Mesothelial cell of epicardium (in vitro differentiated cells): ENCODE data around the gene TBC1D23. TPM values are rescaled to one million over a fixed set of nuclear protein-coding genes. Genes with fewer than 3 reads are reported as not detected.
"Not testable (repeated sequence)": the region's sequence is repeated elsewhere in the genome, so short reads cannot be mapped to it uniquely, and the experiment has no call there.

ENCODE experiments used
- DNase-seq, 2 experiments: peaks; one replicate each; pipeline ENCODE4 v3.0.0; 2021; ENCODE audit warnings: low spot score in 2 of 2; ENCODE audit not compliant: unreplicated experiment in 2 of 2
- H3K27ac Mint-ChIP-seq: 2 replicates; pipeline ENCODE4 v1.8.0; 2021; ENCODE audit warnings: mixed read lengths
- H3K27me3 Mint-ChIP-seq: 2 replicates; pipeline ENCODE4 v1.8.0; 2021; ENCODE audit warnings: low read depth, mixed read lengths
- H3K36me3 Mint-ChIP-seq: 2 replicates; pipeline ENCODE4 v1.8.0; 2021; ENCODE audit warnings: mixed read lengths
- H3K4me1 Mint-ChIP-seq: 2 replicates; pipeline ENCODE4 v1.8.0; 2021; ENCODE audit warnings: mixed read lengths
- H3K4me3 Mint-ChIP-seq: 2 replicates; pipeline ENCODE4 v1.8.0; 2021; ENCODE audit warnings: mild to moderate bottlenecking, moderate library complexity, mixed read lengths
- H3K9me3 Mint-ChIP-seq: 2 replicates; pipeline ENCODE4 v1.8.0; 2021; ENCODE audit warnings: mixed read lengths
- total RNA-seq: library from RNA; stranded (reverse); gene quantifications from 3 replicates; pipeline ENCODE4 v1.2.1, GENCODE V29; 2021
- TF ChIP-seq, protein P1 (sequence below): fragments of 200-600 bp; sonication (generic); IDR thresholded peaks from one replicate; pipeline ENCODE4 v1.5.0; 2021; ENCODE audit warnings: antibody characterized with exemption; ENCODE audit not compliant: unreplicated experiment

Gene TBC1D23
- total RNA-seq, 1 donor from 2014 or later: 34.0 TPM

DNA sequence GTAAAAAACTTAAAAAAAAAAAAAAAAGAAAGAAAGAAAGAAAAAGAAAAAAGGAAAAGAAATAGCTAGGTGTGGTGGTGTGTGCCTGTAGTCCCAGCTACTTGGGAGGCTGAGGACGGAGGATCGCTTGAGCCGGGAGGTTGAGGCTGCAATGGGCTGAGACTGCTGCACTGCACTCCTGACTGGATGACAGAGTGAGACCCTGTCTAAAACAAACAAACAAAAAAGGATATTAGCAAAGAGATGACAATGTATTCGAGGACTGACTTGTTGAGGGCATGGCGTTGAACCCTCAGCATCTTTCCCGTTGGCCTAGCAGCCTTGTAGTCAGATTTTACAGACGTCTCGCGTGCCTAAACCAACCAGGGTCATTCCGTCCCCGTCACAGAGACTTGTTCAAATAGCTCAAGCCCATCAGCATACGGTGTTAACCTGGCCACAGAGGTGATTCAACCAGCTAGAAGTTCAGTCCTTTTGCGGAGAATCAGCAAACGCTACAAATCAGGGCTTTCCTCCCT is 73.2 kb downstream of the TBC1D23 start:
- Mint-ChIP-seq H3K4me3 (peak overlapping the region; percentile 78), H3K4me1 (peaks cover 27% of the 10 kb centered on the region), H3K27ac (peak overlapping the region; percentile 47), H3K36me3 (peaks cover 2% of the 10 kb centered on the region), H3K27me3 (no peaks in the 10 kb centered on the region), H3K9me3 (no peaks in the 10 kb centered on the region)
- no peak for DNase-seq
- TF ChIP-seq, protein P1, sequence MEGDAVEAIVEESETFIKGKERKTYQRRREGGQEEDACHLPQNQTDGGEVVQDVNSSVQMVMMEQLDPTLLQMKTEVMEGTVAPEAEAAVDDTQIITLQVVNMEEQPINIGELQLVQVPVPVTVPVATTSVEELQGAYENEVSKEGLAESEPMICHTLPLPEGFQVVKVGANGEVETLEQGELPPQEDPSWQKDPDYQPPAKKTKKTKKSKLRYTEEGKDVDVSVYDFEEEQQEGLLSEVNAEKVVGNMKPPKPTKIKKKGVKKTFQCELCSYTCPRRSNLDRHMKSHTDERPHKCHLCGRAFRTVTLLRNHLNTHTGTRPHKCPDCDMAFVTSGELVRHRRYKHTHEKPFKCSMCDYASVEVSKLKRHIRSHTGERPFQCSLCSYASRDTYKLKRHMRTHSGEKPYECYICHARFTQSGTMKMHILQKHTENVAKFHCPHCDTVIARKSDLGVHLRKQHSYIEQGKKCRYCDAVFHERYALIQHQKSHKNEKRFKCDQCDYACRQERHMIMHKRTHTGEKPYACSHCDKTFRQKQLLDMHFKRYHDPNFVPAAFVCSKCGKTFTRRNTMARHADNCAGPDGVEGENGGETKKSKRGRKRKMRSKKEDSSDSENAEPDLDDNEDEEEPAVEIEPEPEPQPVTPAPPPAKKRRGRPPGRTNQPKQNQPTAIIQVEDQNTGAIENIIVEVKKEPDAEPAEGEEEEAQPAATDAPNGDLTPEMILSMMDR: no peak

DNA sequence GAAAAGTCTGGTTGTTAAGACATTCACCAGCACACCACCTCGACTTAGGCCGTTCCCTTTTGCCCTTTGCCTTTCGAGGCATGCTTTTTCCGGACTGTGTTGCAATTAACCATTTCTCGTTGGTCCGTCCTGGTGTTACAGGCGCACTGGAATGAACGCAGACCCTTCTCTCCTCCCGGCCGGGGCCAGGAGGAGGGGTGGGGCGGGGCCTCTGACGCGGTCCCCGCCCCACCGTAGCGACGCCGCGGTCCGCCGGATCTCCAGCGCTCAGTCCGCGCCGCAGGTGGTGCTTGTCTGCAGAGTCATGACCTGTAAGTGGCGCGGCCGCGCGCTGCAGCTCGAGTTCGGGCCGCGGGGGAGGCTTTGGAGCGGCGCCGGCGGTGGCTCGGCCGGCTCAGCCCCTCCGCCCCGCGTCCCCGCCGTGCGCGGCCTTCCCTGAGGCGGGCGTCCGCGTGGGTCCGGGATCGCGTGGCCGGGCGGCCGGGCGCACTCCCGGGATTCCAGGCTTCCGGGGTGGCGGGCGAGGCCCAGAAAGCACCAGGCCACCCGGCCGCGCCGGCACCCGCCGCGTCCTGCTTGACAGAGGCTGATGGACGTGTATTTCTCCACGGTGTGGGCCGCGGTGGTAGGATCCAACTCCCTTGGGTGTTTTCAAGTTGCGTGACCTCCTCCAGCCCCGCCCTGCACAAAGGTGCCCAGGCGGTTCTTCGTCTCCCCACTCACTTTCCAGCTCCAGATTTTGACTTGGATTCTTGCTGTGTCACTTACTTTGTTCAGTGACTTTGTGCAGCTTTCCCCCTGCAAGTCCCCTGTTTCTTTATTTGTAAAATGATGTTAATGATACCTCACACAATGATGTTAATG is 73.9 kb downstream of the TBC1D23 start, which contains the start of gene NIT2:
NIT2 (plus strand) TSS at position 270 of the 864 bp plus-strand sequence; CDS start at position 305, 35 bp downstream.
- Mint-ChIP-seq H3K4me1 (peaks cover 28% of the 10 kb centered on the region), H3K27me3 (no peaks in the 10 kb centered on the region), H3K4me3 (peak within 1 kb of the TSS; percentile 87), H3K27ac (peak within 1 kb of the TSS; percentile 80), H3K9me3 (no peaks in the 10 kb centered on the region), H3K36me3 (peaks cover 4% of the 10 kb centered on the region)
- DNase-seq: peak; percentile 55 to 66
- TF ChIP-seq, protein P1: no peak

DNA sequence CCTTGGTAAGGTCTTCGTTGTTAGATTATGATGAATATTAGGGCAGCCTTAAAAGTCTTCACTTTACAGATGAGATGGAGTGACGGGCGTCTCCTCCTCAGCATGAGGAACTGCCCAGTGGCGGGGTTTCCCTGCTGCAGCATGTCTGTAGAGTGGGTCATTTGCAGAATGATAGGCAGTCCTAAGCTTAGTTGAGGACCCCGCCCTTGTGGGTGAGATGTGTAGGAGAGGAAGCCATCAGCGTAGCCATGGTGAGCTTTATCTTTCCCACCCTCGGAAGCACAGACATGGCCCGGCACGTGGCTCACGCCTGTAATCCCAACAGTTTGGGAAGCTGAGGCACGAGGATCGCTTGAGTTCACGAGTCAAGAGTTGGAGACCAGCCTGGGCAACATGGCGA is 74.6 kb downstream of the TBC1D23 start:
- H3K27me3 Mint-ChIP-seq: no peaks in the 10 kb centered on the region
- H3K27ac Mint-ChIP-seq: peak overlapping the region; percentile 80
- TF ChIP-seq, protein P1: no peak
- peak overlapping the region; percentile 87 for H3K4me3 Mint-ChIP-seq
- H3K4me1 Mint-ChIP-seq: peaks cover 28% of the 10 kb centered on the region
- no peak for DNase-seq
- no peaks in the 10 kb centered on the region for H3K9me3 Mint-ChIP-seq
- peaks cover 5% of the 10 kb centered on the region for H3K36me3 Mint-ChIP-seq

DNA sequence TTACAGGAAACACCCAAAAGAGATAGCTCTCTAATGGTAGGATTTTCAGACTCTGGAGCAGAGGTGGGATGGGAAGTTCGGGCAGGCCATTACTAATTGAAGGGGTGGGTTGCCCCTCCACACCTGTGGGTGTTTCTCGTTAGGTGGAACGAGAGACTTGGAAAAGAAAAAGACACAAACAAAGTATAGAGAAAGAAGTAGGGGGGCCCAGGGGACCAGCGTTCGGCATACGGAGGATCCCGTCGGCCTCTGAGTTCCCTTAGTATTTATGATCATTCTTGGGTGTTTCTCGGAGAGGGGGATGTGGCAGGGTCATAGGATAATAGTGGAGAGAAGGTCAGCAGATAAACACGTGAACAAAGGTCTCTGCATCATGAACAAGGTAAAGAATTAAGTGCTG is 75.4 kb downstream of the TBC1D23 start:
- H3K4me3 Mint-ChIP-seq, H3K9me3 Mint-ChIP-seq, H3K27ac Mint-ChIP-seq, DNase-seq, H3K27me3 Mint-ChIP-seq: not testable (repeated sequence)
- Mint-ChIP-seq H3K36me3 (peaks cover 12% of the 10 kb centered on the region), H3K4me1 (peaks cover 28% of the 10 kb centered on the region)

DNA sequence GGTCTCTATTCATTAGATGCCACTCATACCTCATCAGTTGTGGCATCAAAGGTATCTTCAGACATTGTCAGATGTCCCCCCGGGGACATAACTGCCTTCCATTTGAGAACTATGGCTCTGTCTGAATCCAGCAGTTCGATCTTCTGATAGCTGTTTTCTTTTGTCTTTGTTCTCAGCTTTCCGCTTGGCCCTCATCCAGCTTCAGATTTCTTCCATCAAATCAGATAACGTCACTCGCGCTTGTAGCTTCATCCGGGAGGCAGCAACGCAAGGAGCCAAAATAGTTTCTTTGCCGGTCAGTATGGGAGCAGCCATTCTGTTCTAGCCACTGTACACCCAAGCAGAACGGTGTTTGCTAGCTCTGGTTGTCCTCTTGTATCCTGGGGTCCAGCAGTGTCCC is 78.1 kb downstream of the TBC1D23 start:
- H3K9me3 Mint-ChIP-seq: peaks cover 7% of the 10 kb centered on the region
- no peak overlapping the region for H3K27ac Mint-ChIP-seq
- no peak for DNase-seq
- H3K4me1 Mint-ChIP-seq: peaks cover 28% of the 10 kb centered on the region
- TF ChIP-seq, protein P1: no peak
- no peaks in the 10 kb centered on the region for H3K27me3 Mint-ChIP-seq
- H3K4me3 Mint-ChIP-seq: no peak overlapping the region
- H3K36me3 Mint-ChIP-seq: peaks cover 30% of the 10 kb centered on the region

DNA sequence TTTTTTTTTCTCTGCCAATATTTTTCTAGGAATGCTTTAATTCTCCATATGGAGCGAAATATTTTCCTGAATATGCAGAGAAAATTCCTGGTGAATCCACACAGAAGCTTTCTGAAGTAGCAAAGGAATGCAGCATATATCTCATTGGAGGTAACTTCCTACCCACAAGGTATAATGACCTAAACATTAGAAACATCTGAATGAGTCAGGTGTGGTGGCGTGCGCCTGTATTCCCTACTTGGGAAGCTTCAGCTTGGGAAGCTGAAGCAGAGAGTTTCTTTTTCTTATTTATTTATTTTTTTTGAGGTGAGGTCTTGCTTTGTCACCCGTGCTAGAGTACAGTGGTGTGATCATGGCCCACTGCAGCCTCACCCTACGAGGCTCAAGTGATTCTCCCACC is 79.0 kb downstream of the TBC1D23 start:
- TF ChIP-seq, protein P1: no peak
- H3K27me3 Mint-ChIP-seq: no peaks in the 10 kb centered on the region
- H3K4me1 Mint-ChIP-seq: peaks cover 22% of the 10 kb centered on the region
- peaks cover 7% of the 10 kb centered on the region for H3K9me3 Mint-ChIP-seq
- H3K36me3 Mint-ChIP-seq: peaks cover 33% of the 10 kb centered on the region
- H3K27ac Mint-ChIP-seq: no peak overlapping the region
- no peak overlapping the region for H3K4me3 Mint-ChIP-seq
- DNase-seq: no peak
